Measurements from ENCODE around the gene ATG7. TPM values are rescaled to one million over a fixed set of nuclear protein-coding genes. Genes with fewer than 3 reads are reported as not detected.

Gene ATG7
- total RNA-seq, 1 experiment from 2014 or later = 36.0 TPM

- no TSS peak for BruUV-seq (replicated peaks)
- Histone ChIP-seq H3K4me3 (ENCODE audit: low read depth in 2 of 2, low read length in 2 of 2) (no peak overlapping the region), H3K27me3 (ENCODE audit: control insufficient read depth, insufficient read depth, low read length) (no peaks in the 10 kb centered on the region), H3K36me3 (ENCODE audit: control insufficient read depth, insufficient read depth, low read length) (no peaks in the 10 kb centered on the region; the same call in none of the 2 replicates), H3K27ac (ENCODE audit: low read length) (no peak overlapping the region), H3K9me3 (ENCODE audit: control insufficient read depth, insufficient read depth, low read depth, low read length) (no peaks in the 10 kb centered on the region), H3K4me1 (ENCODE audit: control insufficient read depth, insufficient read depth, low read length) (peaks cover 7% of the 10 kb centered on the region; the same call in 1 of the 2 replicates)
- ChIA-PET POLR2A (no interaction called here), CTCF (interaction anchor here (0.6 kb wide), 1 partner anchor 1038 kb away, joined by 5 read pairs; no protein-coding TSS in a partner anchor)
- TF ChIP-seq SIN3A (IDR thresholded peaks at IDR 0.05; ENCODE audit: borderline replicate concordance, insufficient read depth, low read depth, low read length) (no peak), POLR2AphosphoS5 (IDR thresholded peaks at IDR 0.05; ENCODE audit: low read depth, low read length) (no peak), TCF7L2 (IDR thresholded peaks at IDR 0.05; ENCODE audit: low read depth, low read length) (no peak), REST (IDR thresholded peaks at IDR 0.05; ENCODE audit: insufficient read depth in 1 of 2, low read depth in 2 of 2, low read length in 1 of 2) (no peak)
- TF ChIP-seq, protein P1, sequence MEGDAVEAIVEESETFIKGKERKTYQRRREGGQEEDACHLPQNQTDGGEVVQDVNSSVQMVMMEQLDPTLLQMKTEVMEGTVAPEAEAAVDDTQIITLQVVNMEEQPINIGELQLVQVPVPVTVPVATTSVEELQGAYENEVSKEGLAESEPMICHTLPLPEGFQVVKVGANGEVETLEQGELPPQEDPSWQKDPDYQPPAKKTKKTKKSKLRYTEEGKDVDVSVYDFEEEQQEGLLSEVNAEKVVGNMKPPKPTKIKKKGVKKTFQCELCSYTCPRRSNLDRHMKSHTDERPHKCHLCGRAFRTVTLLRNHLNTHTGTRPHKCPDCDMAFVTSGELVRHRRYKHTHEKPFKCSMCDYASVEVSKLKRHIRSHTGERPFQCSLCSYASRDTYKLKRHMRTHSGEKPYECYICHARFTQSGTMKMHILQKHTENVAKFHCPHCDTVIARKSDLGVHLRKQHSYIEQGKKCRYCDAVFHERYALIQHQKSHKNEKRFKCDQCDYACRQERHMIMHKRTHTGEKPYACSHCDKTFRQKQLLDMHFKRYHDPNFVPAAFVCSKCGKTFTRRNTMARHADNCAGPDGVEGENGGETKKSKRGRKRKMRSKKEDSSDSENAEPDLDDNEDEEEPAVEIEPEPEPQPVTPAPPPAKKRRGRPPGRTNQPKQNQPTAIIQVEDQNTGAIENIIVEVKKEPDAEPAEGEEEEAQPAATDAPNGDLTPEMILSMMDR (IDR thresholded peaks at IDR 0.05) = no peak
- in situ Hi-C loops (cut with HindIII; ENCODE audit: low pct_unique_long_range_greater_than_20kb, low sequenced_read_pairs) = no loop called here
- intact Hi-C loops (cut with micrococcal nuclease; ENCODE audit: unreplicated experiment) = no loop called here
- DNase-seq (ENCODE audit: low read depth, low spot score) (no peak), ATAC-seq (no peak)
These were observed 44.2 kb upstream of the ATG7 start for GRCh38 chr3:11228041-11228440.

GRCh38 chr3:11230125-11230524 is 42.1 kb upstream of the ATG7 start:
- TF ChIP-seq TCF7L2 (IDR thresholded peaks at IDR 0.05; ENCODE audit: low read depth, low read length) (no peak), POLR2AphosphoS5 (IDR thresholded peaks at IDR 0.05; ENCODE audit: low read depth, low read length) (no peak), REST (IDR thresholded peaks at IDR 0.05; ENCODE audit: insufficient read depth in 1 of 2, low read depth in 2 of 2, low read length in 1 of 2) (no peak), SIN3A (IDR thresholded peaks at IDR 0.05; ENCODE audit: borderline replicate concordance, insufficient read depth, low read depth, low read length) (no peak)
- TF ChIP-seq, protein P1 (IDR thresholded peaks at IDR 0.05) = no peak
- intact Hi-C loops (cut with micrococcal nuclease; ENCODE audit: unreplicated experiment) (no loop called here), in situ Hi-C loops (cut with HindIII; ENCODE audit: low pct_unique_long_range_greater_than_20kb, low sequenced_read_pairs) (no loop called here)
- ATAC-seq (no peak), DNase-seq (ENCODE audit: low read depth, low spot score) (no peak)
- POLR2A ChIA-PET = no interaction called here
- Histone ChIP-seq H3K27me3 (ENCODE audit: control insufficient read depth, insufficient read depth, low read length) (no peaks in the 10 kb centered on the region), H3K27ac (ENCODE audit: low read length) (no peak overlapping the region), H3K9me3 (ENCODE audit: control insufficient read depth, insufficient read depth, low read depth, low read length) (no peaks in the 10 kb centered on the region), H3K4me1 (ENCODE audit: control insufficient read depth, insufficient read depth, low read length) (peaks cover 2% of the 10 kb centered on the region; the same call in 1 of the 2 replicates), H3K4me3 (ENCODE audit: low read depth in 2 of 2, low read length in 2 of 2) (no peak overlapping the region), H3K36me3 (ENCODE audit: control insufficient read depth, insufficient read depth, low read length) (no peaks in the 10 kb centered on the region; the same call in 1 of the 2 replicates)
- no TSS peak for BruUV-seq (replicated peaks)
- CTCF ChIA-PET = no interaction called here
